ENCODE data around the gene SNX20.

The SNX20 gene

DNA sequence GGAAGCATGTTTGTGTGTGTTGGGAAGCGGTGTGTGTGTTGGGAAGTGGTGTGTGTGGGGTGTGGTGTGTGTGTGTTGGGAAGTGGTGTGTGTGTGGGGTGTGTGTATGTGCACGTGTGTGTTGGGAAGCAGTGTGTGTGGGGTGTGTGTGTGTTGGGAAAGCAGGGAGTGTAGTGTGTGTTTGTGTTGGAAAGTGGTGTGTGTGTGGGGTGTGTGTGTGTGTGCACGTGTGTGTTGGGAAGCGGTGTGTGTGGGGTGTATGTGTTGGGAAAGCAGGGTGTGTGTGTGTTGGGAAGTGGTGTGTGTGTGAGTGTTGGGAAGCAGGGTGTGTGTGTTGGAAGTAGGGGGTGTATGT, 11.5 kb upstream of the SNX20 start:
- TF ChIP-seq POLR2AphosphoS5 (IDR thresholded peaks at IDR 0.05; ENCODE audit: low read depth, low read length) (no peak), TAF1 (IDR thresholded peaks at IDR 0.05; ENCODE audit: borderline replicate concordance, insufficient read depth, low read length) (no peak), FOXP2 (optimal IDR thresholded peaks at IDR 0.05; ENCODE audit: borderline replicate concordance, extremely low read depth, extremely low read length, insufficient read depth) (no peak), SIN3A (IDR thresholded peaks at IDR 0.05; ENCODE audit: borderline replicate concordance, insufficient read depth, low read length) (no peak)
- TF ChIP-seq, protein P1, sequence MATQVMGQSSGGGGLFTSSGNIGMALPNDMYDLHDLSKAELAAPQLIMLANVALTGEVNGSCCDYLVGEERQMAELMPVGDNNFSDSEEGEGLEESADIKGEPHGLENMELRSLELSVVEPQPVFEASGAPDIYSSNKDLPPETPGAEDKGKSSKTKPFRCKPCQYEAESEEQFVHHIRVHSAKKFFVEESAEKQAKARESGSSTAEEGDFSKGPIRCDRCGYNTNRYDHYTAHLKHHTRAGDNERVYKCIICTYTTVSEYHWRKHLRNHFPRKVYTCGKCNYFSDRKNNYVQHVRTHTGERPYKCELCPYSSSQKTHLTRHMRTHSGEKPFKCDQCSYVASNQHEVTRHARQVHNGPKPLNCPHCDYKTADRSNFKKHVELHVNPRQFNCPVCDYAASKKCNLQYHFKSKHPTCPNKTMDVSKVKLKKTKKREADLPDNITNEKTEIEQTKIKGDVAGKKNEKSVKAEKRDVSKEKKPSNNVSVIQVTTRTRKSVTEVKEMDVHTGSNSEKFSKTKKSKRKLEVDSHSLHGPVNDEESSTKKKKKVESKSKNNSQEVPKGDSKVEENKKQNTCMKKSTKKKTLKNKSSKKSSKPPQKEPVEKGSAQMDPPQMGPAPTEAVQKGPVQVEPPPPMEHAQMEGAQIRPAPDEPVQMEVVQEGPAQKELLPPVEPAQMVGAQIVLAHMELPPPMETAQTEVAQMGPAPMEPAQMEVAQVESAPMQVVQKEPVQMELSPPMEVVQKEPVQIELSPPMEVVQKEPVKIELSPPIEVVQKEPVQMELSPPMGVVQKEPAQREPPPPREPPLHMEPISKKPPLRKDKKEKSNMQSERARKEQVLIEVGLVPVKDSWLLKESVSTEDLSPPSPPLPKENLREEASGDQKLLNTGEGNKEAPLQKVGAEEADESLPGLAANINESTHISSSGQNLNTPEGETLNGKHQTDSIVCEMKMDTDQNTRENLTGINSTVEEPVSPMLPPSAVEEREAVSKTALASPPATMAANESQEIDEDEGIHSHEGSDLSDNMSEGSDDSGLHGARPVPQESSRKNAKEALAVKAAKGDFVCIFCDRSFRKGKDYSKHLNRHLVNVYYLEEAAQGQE (IDR thresholded peaks at IDR 0.05; ENCODE audit: insufficient read depth in 1 of 2, low read depth in 2 of 2, low read length in 2 of 2): no peak

DNA sequence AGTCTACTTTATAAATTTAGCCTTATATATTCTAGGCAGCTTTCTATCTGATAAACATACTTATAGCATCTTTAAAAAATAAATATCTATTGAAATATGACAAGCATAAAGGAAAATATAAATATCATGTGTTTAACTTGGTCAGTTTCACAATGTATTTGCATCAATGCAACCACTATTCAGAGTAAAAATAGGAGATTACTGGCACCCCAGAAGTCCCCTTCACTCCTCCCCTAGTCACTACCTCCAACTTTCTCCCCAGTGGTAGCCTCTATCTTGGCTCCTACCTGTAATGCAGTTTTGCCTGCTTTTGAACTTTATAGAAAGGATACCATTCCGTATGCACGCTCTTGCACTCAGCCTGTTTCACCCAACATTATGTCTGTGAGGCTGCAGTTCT, 9.1 kb upstream of the SNX20 start:
- TF ChIP-seq, protein P1 (IDR thresholded peaks at IDR 0.05; ENCODE audit: insufficient read depth in 1 of 2, low read depth in 2 of 2, low read length in 2 of 2): no peak
- TF ChIP-seq FOXP2 (optimal IDR thresholded peaks at IDR 0.05; ENCODE audit: borderline replicate concordance, extremely low read depth, extremely low read length, insufficient read depth): no peak
- no peak for TF ChIP-seq POLR2AphosphoS5 (IDR thresholded peaks at IDR 0.05; ENCODE audit: low read depth, low read length)
- TF ChIP-seq TAF1 (IDR thresholded peaks at IDR 0.05; ENCODE audit: borderline replicate concordance, insufficient read depth, low read length): no peak
- TF ChIP-seq SIN3A (IDR thresholded peaks at IDR 0.05; ENCODE audit: borderline replicate concordance, insufficient read depth, low read length): no peak

DNA sequence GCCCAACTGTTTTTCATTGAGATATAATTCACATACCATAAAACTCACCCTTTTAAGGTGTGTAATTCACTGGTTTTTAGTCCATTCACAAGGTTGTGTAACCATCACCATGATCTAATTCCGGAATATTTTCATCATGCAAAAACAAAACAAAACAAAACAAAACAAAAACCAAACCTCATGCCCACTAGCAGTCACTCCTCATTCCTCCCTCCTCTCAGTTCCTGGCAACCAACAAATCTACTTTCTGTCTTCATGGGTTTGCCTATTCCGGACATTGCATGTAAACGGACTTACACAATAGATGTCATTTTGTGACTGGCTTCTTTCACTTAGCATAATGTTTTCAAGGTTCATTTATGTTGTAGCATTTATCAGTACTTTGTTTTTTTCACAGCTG, 7.8 kb upstream of the SNX20 start:
- TF ChIP-seq POLR2AphosphoS5 (IDR thresholded peaks at IDR 0.05; ENCODE audit: low read depth, low read length) (no peak), SIN3A (IDR thresholded peaks at IDR 0.05; ENCODE audit: borderline replicate concordance, insufficient read depth, low read length) (no peak), FOXP2 (optimal IDR thresholded peaks at IDR 0.05; ENCODE audit: borderline replicate concordance, extremely low read depth, extremely low read length, insufficient read depth) (no peak), TAF1 (IDR thresholded peaks at IDR 0.05; ENCODE audit: borderline replicate concordance, insufficient read depth, low read length) (no peak)
- TF ChIP-seq, protein P1 (IDR thresholded peaks at IDR 0.05; ENCODE audit: insufficient read depth in 1 of 2, low read depth in 2 of 2, low read length in 2 of 2): no peak

DNA sequence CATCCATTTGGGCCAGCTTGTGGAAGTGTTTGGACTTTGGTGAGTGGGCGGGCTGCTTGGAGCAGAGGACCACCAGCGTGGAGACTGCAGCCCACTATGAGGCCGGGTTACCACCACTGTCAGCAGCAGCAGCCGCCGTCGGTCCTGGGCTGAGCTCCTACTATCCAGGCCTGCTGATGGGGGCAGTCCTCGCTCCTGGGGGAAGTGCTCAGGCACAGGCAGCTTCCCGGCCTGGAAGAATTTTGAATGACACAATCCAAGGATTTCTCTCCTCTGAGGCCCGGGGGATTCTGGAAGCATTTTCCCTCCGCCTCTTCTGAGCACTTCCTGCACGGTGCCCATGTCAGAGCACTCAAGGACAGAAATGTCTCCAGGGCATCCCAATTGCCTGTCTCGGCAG, 7.0 kb upstream of the SNX20 start:
- TF ChIP-seq FOXP2 (optimal IDR thresholded peaks at IDR 0.05; ENCODE audit: borderline replicate concordance, extremely low read depth, extremely low read length, insufficient read depth) (no peak), POLR2AphosphoS5 (IDR thresholded peaks at IDR 0.05; ENCODE audit: low read depth, low read length) (no peak), TAF1 (IDR thresholded peaks at IDR 0.05; ENCODE audit: borderline replicate concordance, insufficient read depth, low read length) (no peak), SIN3A (IDR thresholded peaks at IDR 0.05; ENCODE audit: borderline replicate concordance, insufficient read depth, low read length) (no peak)
- TF ChIP-seq, protein P1 (IDR thresholded peaks at IDR 0.05; ENCODE audit: insufficient read depth in 1 of 2, low read depth in 2 of 2, low read length in 2 of 2): no peak

Measured in PFSK-1 (cell line).